Measurements from ENCODE around the gene TMEM184A. TPM values are rescaled to one million over a fixed set of nuclear protein-coding genes. Genes with fewer than 3 reads are reported as not detected.

The TMEM184A gene
- total RNA-seq, 1 experiment from 2014 or later: 16.5 TPM

- H3K36me3 Mint-ChIP-seq (ENCODE audit: insufficient read depth, unreplicated experiment): no peaks in the 10 kb centered on the region
- Histone ChIP-seq H3K27me3 (replicated peaks; ENCODE audit: control insufficient read depth, insufficient read depth, low read length) (no peaks in the 10 kb centered on the region), H3K9me3 (no peaks in the 10 kb centered on the region), H3K36me3 (ENCODE audit: control insufficient read depth, insufficient read depth, low read length) (no peaks in the 10 kb centered on the region), H3K4me1 (no peaks in the 10 kb centered on the region), H3K4me3 (ENCODE audit: low read depth, low read length) (no peak overlapping the region)
- no peak overlapping the region for H3K27ac Mint-ChIP-seq (ENCODE audit: unreplicated experiment)
- no peak for DNase-seq
- H3K27me3 Mint-ChIP-seq (ENCODE audit: insufficient read depth, unreplicated experiment): peaks cover 17% of the 10 kb centered on the region
- BruUV-seq (replicated peaks): no TSS peak
- CTCF ChIA-PET: no interaction called here
- no peak overlapping the region for H3K4me3 Mint-ChIP-seq (ENCODE audit: unreplicated experiment)
- no peaks in the 10 kb centered on the region for H3K9me3 Mint-ChIP-seq (ENCODE audit: unreplicated experiment)
- intact Hi-C loops (cut with micrococcal nuclease; ENCODE audit: unreplicated experiment): no loop called here
- no peaks in the 10 kb centered on the region for H3K4me1 Mint-ChIP-seq (ENCODE audit: low read depth, unreplicated experiment)
- TF ChIP-seq CTCF (IDR thresholded peaks at IDR 0.05; ENCODE audit: insufficient read depth in 1 of 2, low read depth in 1 of 2, low read length in 1 of 2, severe bottlenecking in 1 of 2, unreplicated experiment in 1 of 2): no peak
- POLR2A ChIA-PET: no interaction called here
Measured at GRCh38 chr7:1598961-1599639, 43.1 kb upstream of the TMEM184A start.

- Histone ChIP-seq H3K27me3 (replicated peaks; ENCODE audit: control insufficient read depth, insufficient read depth, low read length) (no peaks in the 10 kb centered on the region), H3K36me3 (ENCODE audit: control insufficient read depth, insufficient read depth, low read length) (no peaks in the 10 kb centered on the region), H3K4me3 (ENCODE audit: low read depth, low read length) (no peak overlapping the region), H3K4me1 (no peaks in the 10 kb centered on the region), H3K9me3 (no peaks in the 10 kb centered on the region)
- CTCF ChIA-PET: interaction anchor here (0.7 kb wide), 1 partner anchor 140 kb away, joined by 3 read pairs; no protein-coding TSS in a partner anchor
- POLR2A ChIA-PET: no interaction called here
- no peaks in the 10 kb centered on the region for H3K9me3 Mint-ChIP-seq (ENCODE audit: unreplicated experiment)
- peaks cover 19% of the 10 kb centered on the region for H3K27me3 Mint-ChIP-seq (ENCODE audit: insufficient read depth, unreplicated experiment)
- no peak for DNase-seq
- TF ChIP-seq CTCF (IDR thresholded peaks at IDR 0.05; ENCODE audit: insufficient read depth in 1 of 2, low read depth in 1 of 2, low read length in 1 of 2, severe bottlenecking in 1 of 2, unreplicated experiment in 1 of 2): no peak
- H3K4me3 Mint-ChIP-seq (ENCODE audit: unreplicated experiment): no peak overlapping the region
- H3K27ac Mint-ChIP-seq (ENCODE audit: unreplicated experiment): no peak overlapping the region
- intact Hi-C loops (cut with micrococcal nuclease; ENCODE audit: unreplicated experiment): no loop called here
- no peaks in the 10 kb centered on the region for H3K36me3 Mint-ChIP-seq (ENCODE audit: insufficient read depth, unreplicated experiment)
- H3K4me1 Mint-ChIP-seq (ENCODE audit: low read depth, unreplicated experiment): no peaks in the 10 kb centered on the region
- no TSS peak for BruUV-seq (replicated peaks)
Measured at GRCh38 chr7:1598286-1598685, 42.3 kb upstream of the TMEM184A start.

GRCh38 chr7:1597791-1598190 lies 41.8 kb upstream of the TMEM184A start:
- Mint-ChIP-seq H3K36me3 (ENCODE audit: insufficient read depth, unreplicated experiment) (no peaks in the 10 kb centered on the region), H3K27ac (ENCODE audit: unreplicated experiment) (no peak overlapping the region), H3K4me3 (ENCODE audit: unreplicated experiment) (no peak overlapping the region), H3K27me3 (ENCODE audit: insufficient read depth, unreplicated experiment) (peaks cover 19% of the 10 kb centered on the region), H3K9me3 (ENCODE audit: unreplicated experiment) (no peaks in the 10 kb centered on the region), H3K4me1 (ENCODE audit: low read depth, unreplicated experiment) (no peaks in the 10 kb centered on the region)
- no TSS peak for BruUV-seq (replicated peaks)
- no peak for TF ChIP-seq CTCF (IDR thresholded peaks at IDR 0.05; ENCODE audit: insufficient read depth in 1 of 2, low read depth in 1 of 2, low read length in 1 of 2, severe bottlenecking in 1 of 2, unreplicated experiment in 1 of 2)
- intact Hi-C loops (cut with micrococcal nuclease; ENCODE audit: unreplicated experiment): no loop called here
- CTCF ChIA-PET: interaction anchor here (0.7 kb wide), 1 partner anchor 141 kb away, joined by 3 read pairs; no protein-coding TSS in a partner anchor
- H3K9me3 ChIP-seq: no peaks in the 10 kb centered on the region
- H3K27me3 ChIP-seq (replicated peaks; ENCODE audit: control insufficient read depth, insufficient read depth, low read length): no peaks in the 10 kb centered on the region
- POLR2A ChIA-PET: no interaction called here
- no peak overlapping the region for H3K4me3 ChIP-seq (ENCODE audit: low read depth, low read length)
- DNase-seq: no peak
- H3K4me1 ChIP-seq: no peaks in the 10 kb centered on the region
- H3K36me3 ChIP-seq (ENCODE audit: control insufficient read depth, insufficient read depth, low read length): no peaks in the 10 kb centered on the region

Measured in Caco-2 (cell line).